Activated CD8-positive, alpha-beta memory T cell treated with anti-CD3 and anti-CD28 coated beads for 1 hour (primary cell): ENCODE results near the gene SYCE3.
A peak's percentile ranks its signal among the peaks of the same experiment; 100 is the strongest.

ENCODE experiments used
- DNase-seq, 2 donors: peaks; one replicate each; pipeline ENCODE4 v3.0.0-alpha.2; 2020; ENCODE audit warnings: low read depth in 1 of 2; ENCODE audit errors: extremely low read depth in 1 of 2

Gene SYCE3

GRCh38 chr22:50532824-50533796, 29.6 kb downstream of the SYCE3 start:
- DNase-seq: no peak

- DNase-seq: no peak
These were observed 30.6 kb downstream of the SYCE3 start for GRCh38 chr22:50531962-50532674.

DNA sequence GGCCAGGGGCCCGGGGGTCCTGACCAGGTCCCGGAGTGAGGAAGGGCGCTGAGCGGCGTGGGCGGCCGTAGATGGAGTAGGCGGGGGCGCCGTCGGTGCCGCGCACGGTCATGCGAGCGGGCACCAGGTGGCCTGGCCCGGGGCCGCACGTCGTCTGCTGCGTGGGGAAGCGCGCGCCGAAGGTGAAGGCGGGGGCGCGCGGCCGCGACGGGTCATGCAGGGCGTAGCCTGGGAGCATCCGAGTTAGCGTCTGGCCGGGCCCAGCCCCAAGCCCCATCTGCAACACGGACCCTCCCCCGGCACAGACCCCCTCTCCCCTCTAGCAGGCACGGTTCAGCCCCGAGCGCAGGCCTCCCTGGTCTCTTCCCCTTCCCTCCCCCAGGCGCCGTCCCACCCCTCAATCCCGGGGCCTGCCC, 31.2 kb downstream of the SYCE3 start:
- peak in 1 of 2 donors; percentile 62 for DNase-seq

DNA sequence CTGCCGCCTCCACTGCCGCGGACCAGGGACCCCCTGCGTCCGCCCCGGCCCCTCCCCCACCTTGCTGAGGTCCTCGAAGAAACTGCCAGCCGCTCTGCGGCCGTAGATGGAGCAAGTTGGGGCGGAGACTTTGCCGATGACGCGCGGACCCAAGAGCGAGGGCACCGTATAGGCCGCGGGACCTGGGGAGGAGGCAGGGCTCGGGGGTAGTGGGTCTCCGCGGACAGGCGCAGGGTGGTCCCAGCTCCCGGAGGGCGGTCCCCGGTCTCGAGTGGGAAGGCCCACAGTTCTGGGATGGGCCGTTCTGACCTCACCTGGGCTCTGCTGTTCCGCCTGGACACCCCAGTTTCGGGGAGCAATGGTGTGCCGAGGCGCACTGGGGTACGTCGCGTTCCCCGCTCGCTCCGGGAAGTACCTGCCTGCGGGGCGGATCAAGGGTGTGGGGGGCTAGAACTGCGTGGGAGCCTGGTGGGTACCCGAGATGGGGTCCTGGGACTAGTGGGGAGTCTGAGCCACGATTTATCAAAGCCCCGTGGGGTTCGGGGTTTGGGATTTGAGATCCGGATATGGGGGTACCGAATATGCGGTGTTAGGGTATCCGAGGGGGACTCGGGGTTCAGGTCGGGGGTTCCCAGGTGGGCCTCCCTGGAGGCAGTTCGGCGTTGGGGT, 31.7 kb downstream of the SYCE3 start:
- DNase-seq: peak in 1 of 2 donors; percentile 74

DNA sequence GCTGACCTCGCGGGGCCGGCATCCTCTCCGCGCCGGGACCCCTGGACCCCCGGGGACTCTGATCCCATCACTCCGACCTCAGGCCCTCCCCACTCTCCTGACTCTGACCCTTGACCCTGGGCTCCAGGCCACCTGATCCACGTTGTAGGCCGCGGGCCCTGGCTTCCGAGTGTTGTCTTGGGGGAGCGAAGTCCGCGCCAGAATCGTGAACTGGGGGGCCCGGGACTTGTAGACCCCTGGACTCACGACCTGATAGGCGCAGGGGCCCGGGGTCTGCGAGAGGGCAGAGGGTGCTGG, 32.2 kb downstream of the SYCE3 start:
- no peak for DNase-seq

GRCh38 chr22:50529897-50530579, 32.7 kb downstream of the SYCE3 start, which contains the start of gene TYMP:
TYMP (minus strand) TSS chr22:50530012; CDS start chr22:50529709, 303 bp downstream.
- peak in 1 of 2 donors; percentile 61 for DNase-seq

GRCh38 chr22:50529416-50529896, 33.3 kb downstream of the SYCE3 start:
- no peak for DNase-seq

DNA sequence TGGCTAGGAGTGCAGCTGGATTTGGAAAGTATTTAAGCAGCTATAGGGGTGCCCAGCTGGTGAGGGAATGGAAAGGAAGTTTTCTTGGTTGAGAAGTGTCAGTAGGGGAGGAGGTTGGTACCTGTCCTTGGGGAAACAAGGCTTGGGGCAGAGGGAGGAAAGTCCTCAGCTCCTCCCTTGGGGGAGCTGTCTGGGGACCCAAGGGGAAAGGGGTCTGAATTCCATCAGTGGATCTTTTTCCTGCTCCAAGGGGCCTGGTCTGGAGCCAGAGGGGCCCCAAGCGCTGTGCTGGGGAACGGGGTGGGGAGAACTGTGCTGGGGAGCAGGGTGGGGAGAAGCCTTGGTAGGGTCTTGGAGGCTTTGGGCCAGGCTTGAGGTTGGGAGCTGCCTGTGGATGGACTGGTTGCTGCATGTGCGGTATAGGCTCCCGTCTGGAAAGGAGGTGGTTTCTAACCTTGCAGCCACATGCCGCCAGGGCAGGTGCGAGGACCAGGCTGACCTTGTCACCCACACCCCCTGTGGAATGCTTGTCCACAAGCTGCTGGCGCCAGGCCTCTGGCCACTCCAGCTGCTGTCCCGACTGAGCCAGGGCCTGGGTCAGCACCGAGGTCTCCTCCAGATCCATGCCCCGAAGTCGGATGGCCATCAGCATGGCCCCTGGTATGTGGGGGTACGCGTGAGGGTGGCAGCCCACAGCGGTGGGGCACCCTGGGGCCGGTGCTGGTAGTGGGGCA, 33.9 kb downstream of the SYCE3 start:
- no peak for DNase-seq

DNA sequence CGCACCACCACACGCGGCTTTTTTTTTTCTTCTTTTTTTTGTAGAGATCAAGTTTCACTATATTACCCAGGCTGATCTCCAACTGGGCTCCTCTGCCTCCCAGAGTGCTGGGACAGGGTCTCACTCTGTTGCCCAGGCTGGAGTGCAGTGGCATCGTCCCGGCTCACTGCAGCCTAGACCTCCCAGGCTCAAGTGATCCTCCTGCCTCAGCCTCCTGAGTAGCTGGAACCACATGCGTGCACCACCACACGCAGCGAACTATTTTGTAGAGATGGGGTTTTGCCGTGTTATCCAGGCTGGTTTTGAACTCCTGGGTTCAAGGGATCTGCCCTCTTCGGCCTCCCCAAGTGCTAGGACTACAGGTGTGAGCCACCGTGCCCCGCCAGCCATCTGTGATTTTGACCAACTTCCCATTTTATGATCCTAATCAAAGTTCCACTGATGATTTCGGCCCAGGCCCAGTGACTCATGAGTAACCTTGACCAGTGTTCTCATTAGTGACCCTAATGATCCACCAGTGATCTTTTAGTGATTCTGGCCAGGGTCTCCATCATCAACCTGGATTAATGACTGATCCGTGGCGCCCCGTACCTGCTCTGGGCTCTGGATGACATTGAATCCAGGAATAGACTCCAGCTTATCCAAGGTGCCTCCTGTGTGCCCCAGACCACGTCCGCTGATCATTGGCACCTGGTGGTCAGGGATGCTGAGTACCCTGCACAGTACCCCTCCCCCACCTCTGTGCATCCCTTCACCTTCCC, 34.6 kb downstream of the SYCE3 start:
- DNase-seq: no peak

- DNase-seq: no peak
These were observed 35.6 kb downstream of the SYCE3 start for GRCh38 chr22:50526834-50527801.

DNA sequence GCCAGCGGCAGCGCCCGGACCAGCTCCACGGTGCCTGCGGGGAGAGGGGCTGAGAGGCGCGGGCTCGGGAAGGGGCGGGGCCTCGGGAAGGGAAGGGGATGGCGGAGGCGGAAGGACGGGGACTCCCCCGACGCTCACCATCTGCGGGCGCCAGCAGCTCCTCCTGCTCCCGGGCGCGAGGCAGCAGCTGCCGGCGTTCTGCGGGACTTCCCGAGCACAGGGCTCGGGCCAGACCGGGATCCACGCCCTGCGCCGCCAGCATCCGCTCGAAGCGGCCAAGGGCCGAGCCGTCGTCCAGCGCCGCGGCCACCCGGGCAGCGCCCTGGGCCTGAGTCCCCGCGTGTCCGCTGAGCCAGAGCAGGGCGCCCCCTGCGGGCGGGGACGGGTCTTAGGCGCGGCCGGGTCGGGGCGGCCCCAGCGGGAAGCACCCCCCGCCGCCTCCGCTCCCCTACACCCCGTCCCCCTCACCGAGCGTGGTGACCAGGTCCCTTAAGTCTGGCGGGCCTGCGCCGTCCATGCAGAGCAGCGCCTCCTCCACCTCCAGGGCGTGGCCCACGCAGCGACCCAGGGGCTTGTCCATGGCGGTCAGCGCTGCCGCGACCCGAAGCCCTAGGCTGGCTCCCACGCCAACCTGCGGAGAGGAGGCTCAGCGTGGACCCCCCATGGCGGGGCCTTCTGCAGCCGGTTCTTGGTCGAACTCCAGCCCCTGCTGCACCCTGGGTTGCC, 36.4 kb downstream of the SYCE3 start:
- peak; percentile 57 to 71 for DNase-seq

DNA sequence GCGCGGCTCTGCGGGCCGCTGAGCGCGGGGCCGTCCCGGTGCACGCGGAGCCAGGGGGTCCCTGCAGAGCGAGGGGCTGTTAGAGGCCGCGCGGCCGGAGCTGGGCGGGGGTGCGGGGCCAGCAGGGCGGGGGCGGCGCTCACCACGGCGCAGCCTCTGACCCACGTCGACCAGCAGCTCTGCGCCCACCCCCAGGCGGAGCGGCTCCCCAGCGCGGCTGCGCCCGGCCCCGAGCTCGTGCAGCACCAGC, 36.9 kb downstream of the SYCE3 start:
- no peak for DNase-seq

- DNase-seq: peak; percentile 93 to 95
These were observed 37.4 kb downstream of the SYCE3 start, which contains the start of gene SCO2 for GRCh38 chr22:50525104-50525857. SCO2 (minus strand) TSS chr22:50525598; CDS start chr22:50524411, 1,187 bp downstream.

DNA sequence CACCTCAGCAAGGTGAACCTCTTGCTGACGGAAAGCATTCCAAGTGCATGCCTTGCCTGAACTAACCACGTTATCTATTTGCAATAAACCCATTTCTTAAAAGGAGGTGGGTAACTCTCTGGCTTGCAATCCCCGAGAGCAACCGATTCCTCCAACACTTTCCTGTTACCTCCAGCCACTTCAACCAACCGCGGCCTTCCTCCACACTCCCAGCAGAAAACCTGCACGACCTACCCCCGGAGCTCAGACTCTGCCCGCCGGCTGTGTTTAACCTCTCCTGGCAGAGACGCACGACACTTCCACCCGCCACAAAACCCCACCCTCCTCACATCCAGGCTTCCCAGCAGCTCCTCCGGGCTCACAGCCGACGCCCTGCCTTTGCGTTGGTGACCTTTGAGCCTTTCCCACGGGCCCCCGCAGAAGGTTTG, 38.0 kb downstream of the SYCE3 start:
- no peak for DNase-seq

DNA sequence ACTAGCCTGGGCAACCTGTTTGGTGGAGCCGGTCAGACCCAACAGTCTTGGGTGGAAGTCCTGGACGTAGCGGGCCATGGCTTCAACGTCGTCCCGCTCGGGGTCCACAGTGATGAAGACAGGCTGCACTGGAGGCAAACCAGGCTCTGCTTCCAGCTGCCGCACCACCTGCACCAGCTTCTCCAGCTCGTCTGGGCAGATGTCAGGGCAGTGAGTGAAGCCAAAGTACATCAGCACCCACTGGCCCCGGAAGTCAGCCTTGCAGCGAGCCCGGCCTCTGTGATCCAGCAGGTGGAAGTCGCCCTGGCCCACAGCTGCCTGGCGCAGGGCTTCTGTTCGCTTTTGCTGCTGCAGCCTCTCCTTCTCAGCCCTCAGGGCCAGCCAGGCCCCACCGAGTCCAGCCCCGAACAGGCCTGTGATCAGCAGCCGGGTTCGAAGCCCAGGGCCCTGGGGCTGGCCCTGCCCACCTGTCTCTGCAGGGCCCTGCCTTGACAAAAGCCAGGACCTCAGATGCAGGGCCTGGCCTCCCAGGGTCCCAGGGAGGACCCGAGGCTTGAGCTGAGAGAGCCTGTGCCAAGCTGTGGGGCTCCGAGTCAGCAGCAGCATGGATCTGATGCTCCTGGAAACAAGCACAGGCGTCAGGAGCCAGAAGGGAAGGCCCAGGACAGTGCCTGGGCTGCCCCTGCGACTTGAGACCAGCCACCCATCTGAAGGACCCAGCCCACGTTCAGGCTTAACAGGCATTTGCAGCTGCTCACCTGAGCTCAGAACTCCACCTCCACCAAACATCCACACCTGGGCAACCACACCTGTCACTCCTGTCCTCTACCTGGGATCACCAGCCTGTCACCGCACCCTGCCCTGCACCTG, 38.7 kb downstream of the SYCE3 start:
- no peak for DNase-seq

DNA sequence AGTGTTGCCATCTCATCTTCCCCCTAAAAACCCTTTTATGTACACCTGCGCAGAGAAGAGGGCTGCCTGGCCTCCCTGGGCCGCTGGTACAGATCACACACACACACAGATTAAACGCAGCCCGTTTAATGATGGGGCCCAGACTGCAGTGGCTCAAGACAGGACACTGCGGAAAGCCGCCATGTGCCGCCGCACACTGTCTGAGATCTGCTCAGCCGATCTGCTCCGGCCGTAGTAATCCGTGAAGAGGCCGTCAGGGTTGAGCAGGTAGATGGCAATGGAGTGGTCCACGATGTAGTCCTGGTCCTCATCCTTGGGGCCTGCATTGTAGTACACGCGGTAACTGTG, 39.3 kb downstream of the SYCE3 start:
- DNase-seq: no peak
